ENCODE results near the gene LRMDA. TPM values are rescaled to one million over a fixed set of nuclear protein-coding genes. Genes with fewer than 3 reads are reported as not detected.

LRMDA gene
- total RNA-seq, 1 donor from 2014 or later = 2.1 TPM

- TF ChIP-seq, protein P1, sequence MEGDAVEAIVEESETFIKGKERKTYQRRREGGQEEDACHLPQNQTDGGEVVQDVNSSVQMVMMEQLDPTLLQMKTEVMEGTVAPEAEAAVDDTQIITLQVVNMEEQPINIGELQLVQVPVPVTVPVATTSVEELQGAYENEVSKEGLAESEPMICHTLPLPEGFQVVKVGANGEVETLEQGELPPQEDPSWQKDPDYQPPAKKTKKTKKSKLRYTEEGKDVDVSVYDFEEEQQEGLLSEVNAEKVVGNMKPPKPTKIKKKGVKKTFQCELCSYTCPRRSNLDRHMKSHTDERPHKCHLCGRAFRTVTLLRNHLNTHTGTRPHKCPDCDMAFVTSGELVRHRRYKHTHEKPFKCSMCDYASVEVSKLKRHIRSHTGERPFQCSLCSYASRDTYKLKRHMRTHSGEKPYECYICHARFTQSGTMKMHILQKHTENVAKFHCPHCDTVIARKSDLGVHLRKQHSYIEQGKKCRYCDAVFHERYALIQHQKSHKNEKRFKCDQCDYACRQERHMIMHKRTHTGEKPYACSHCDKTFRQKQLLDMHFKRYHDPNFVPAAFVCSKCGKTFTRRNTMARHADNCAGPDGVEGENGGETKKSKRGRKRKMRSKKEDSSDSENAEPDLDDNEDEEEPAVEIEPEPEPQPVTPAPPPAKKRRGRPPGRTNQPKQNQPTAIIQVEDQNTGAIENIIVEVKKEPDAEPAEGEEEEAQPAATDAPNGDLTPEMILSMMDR (IDR thresholded peaks at IDR 0.05; ENCODE audit: partially characterized antibody, unreplicated experiment) = no peak
- Mint-ChIP-seq H3K27ac (ENCODE audit: unreplicated experiment) (no peak overlapping the region), H3K27me3 (ENCODE audit: unreplicated experiment) (peaks cover 2% of the 10 kb centered on the region), H3K4me3 (ENCODE audit: unreplicated experiment) (no peak overlapping the region), H3K4me1 (ENCODE audit: low read depth, unreplicated experiment) (no peaks in the 10 kb centered on the region), H3K36me3 (ENCODE audit: unreplicated experiment) (peaks cover 17% of the 10 kb centered on the region), H3K9me3 (ENCODE audit: unreplicated experiment) (peaks cover 6% of the 10 kb centered on the region)
- no peak for DNase-seq
Observed at GRCh38 chr10:75439811-75440210, 8.4 kb downstream of the LRMDA start.

- TF ChIP-seq, protein P1 (IDR thresholded peaks at IDR 0.05; ENCODE audit: partially characterized antibody, unreplicated experiment) = no peak
- Mint-ChIP-seq H3K4me1 (ENCODE audit: low read depth, unreplicated experiment) (no peaks in the 10 kb centered on the region), H3K9me3 (ENCODE audit: unreplicated experiment) (peaks cover 6% of the 10 kb centered on the region), H3K27ac (ENCODE audit: unreplicated experiment) (no peak overlapping the region), H3K4me3 (ENCODE audit: unreplicated experiment) (no peak overlapping the region), H3K27me3 (ENCODE audit: unreplicated experiment) (peaks cover 2% of the 10 kb centered on the region), H3K36me3 (ENCODE audit: unreplicated experiment) (peaks cover 17% of the 10 kb centered on the region)
- no peak for DNase-seq
Observed at GRCh38 chr10:75440271-75440793, 8.9 kb downstream of the LRMDA start.

DNA sequence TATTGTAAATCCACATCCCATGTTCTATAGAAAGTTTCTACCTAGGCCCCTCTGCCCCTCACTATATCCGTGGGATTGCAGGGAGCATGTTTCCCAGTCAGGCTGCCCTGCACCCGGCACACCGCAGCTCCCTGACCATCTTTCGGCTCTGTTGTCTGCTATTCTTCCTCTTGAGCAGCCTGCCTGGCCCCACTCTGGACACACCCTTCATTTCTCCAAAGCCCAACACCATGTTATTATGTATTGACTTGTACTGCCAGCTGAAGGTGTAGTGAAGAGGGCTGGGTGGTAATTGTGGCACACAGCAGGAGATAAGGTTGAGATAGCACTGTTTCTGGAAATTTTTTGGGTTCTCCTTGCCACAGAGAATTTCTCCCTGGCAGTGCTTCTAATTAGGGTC lies 9.8 kb downstream of the LRMDA start:
- H3K27ac Mint-ChIP-seq (ENCODE audit: unreplicated experiment) = no peak overlapping the region
- peaks cover 2% of the 10 kb centered on the region for H3K27me3 Mint-ChIP-seq (ENCODE audit: unreplicated experiment)
- H3K9me3 Mint-ChIP-seq (ENCODE audit: unreplicated experiment) = peaks cover 6% of the 10 kb centered on the region
- H3K4me1 Mint-ChIP-seq (ENCODE audit: low read depth, unreplicated experiment) = no peaks in the 10 kb centered on the region
- H3K36me3 Mint-ChIP-seq (ENCODE audit: unreplicated experiment) = peaks cover 17% of the 10 kb centered on the region
- no peak overlapping the region for H3K4me3 Mint-ChIP-seq (ENCODE audit: unreplicated experiment)
- TF ChIP-seq, protein P1 (IDR thresholded peaks at IDR 0.05; ENCODE audit: partially characterized antibody, unreplicated experiment) = no peak
- no peak for DNase-seq

- TF ChIP-seq, protein P1 (IDR thresholded peaks at IDR 0.05; ENCODE audit: partially characterized antibody, unreplicated experiment) = no peak
- no peak overlapping the region for H3K27ac Mint-ChIP-seq (ENCODE audit: unreplicated experiment)
- H3K4me1 Mint-ChIP-seq (ENCODE audit: low read depth, unreplicated experiment) = no peaks in the 10 kb centered on the region
- no peak for DNase-seq
- peaks cover 17% of the 10 kb centered on the region for H3K36me3 Mint-ChIP-seq (ENCODE audit: unreplicated experiment)
- no peak overlapping the region for H3K4me3 Mint-ChIP-seq (ENCODE audit: unreplicated experiment)
- H3K27me3 Mint-ChIP-seq (ENCODE audit: unreplicated experiment) = peaks cover 2% of the 10 kb centered on the region
- H3K9me3 Mint-ChIP-seq (ENCODE audit: unreplicated experiment) = peaks cover 6% of the 10 kb centered on the region
Observed at GRCh38 chr10:75441682-75442081, 10.3 kb downstream of the LRMDA start.

- no peak for DNase-seq
- no peaks in the 10 kb centered on the region for H3K4me1 Mint-ChIP-seq (ENCODE audit: low read depth, unreplicated experiment)
- peaks cover 6% of the 10 kb centered on the region for H3K9me3 Mint-ChIP-seq (ENCODE audit: unreplicated experiment)
- H3K4me3 Mint-ChIP-seq (ENCODE audit: unreplicated experiment) = no peak overlapping the region
- TF ChIP-seq, protein P1 (IDR thresholded peaks at IDR 0.05; ENCODE audit: partially characterized antibody, unreplicated experiment) = no peak
- H3K27ac Mint-ChIP-seq (ENCODE audit: unreplicated experiment) = no peak overlapping the region
- peaks cover 2% of the 10 kb centered on the region for H3K27me3 Mint-ChIP-seq (ENCODE audit: unreplicated experiment)
- peaks cover 17% of the 10 kb centered on the region for H3K36me3 Mint-ChIP-seq (ENCODE audit: unreplicated experiment)
Observed at GRCh38 chr10:75443362-75443761, 11.9 kb downstream of the LRMDA start.
